ENCODE results near the gene EIF4E. TPM values are rescaled to one million over a fixed set of nuclear protein-coding genes. Genes with fewer than 3 reads are reported as not detected.

Gene EIF4E
- total and polyA plus RNA-seq, 4 donors = 10.4 to 121 (median 57.8) TPM

GRCh38 chr4:98861100-98861884, 67.6 kb downstream of the EIF4E start:
- no peak for TF ChIP-seq CTCF (IDR thresholded peaks at IDR 0.05; ENCODE audit: control extremely low read depth, extremely low read depth)
- 77 to 85% methylated on average over 3 of the region's 3 CpGs for WGBS, 2 donors
- H3K4me1 ChIP-seq (ENCODE audit: control insufficient read depth in 5 of 5, insufficient read depth in 5 of 5, low read length in 5 of 5) = peaks cover 0 to 9% (median 0%) of the 10 kb centered on the region in 5 donors
- no peak overlapping the region for H3K4me3 ChIP-seq
- no peak overlapping the region for H3K27ac ChIP-seq (ENCODE audit: low read depth in 1 of 2, low read length in 1 of 2)
- no peaks in the 10 kb centered on the region for H3K27me3 ChIP-seq (ENCODE audit: control insufficient read depth in 3 of 3, insufficient read depth in 3 of 3, low read length in 2 of 3)
- no peak for DNase-seq
- no peaks in the 10 kb centered on the region for H3K9me3 ChIP-seq (ENCODE audit: control insufficient read depth in 4 of 4, insufficient read depth in 3 of 4, low read length in 3 of 4)
- ATAC-seq (ENCODE audit: insufficient read depth, low FRiP score) = no peak
- no peak overlapping the region for H3K9ac ChIP-seq (ENCODE audit: insufficient read depth in 1 of 2, low read length in 2 of 2)
- no peaks in the 10 kb centered on the region for H3K36me3 ChIP-seq (ENCODE audit: control insufficient read depth in 4 of 4, insufficient read depth in 4 of 4, low read length in 4 of 4)

GRCh38 chr4:98851806-98852205, 77.1 kb downstream of the EIF4E start:
- Histone ChIP-seq H3K27ac (ENCODE audit: low read depth in 1 of 2, low read length in 1 of 2) (no peak overlapping the region), H3K36me3 (ENCODE audit: control insufficient read depth in 4 of 4, insufficient read depth in 4 of 4, low read length in 4 of 4) (no peaks in the 10 kb centered on the region), H3K4me3 (no peak overlapping the region), H3K9me3 (ENCODE audit: control insufficient read depth in 4 of 4, insufficient read depth in 3 of 4, low read length in 3 of 4) (peaks cover 0 to 2% (median 0%) of the 10 kb centered on the region in 4 donors), H3K9ac (ENCODE audit: insufficient read depth in 1 of 2, low read length in 2 of 2) (no peak overlapping the region), H3K4me1 (ENCODE audit: control insufficient read depth in 5 of 5, insufficient read depth in 5 of 5, low read length in 5 of 5) (no peaks in the 10 kb centered on the region), H3K27me3 (ENCODE audit: control insufficient read depth in 3 of 3, insufficient read depth in 3 of 3, low read length in 2 of 3) (no peaks in the 10 kb centered on the region)
- WGBS, 2 donors = 73 to 83% methylated on average over 3 of the region's 3 CpGs
- ATAC-seq (ENCODE audit: insufficient read depth, low FRiP score) (no peak), DNase-seq (no peak)
- TF ChIP-seq CTCF (IDR thresholded peaks at IDR 0.05; ENCODE audit: control extremely low read depth, extremely low read depth) = no peak

- Histone ChIP-seq H3K4me1 (ENCODE audit: control insufficient read depth in 5 of 5, insufficient read depth in 5 of 5, low read length in 5 of 5) (no peaks in the 10 kb centered on the region), H3K9me3 (ENCODE audit: control insufficient read depth in 4 of 4, insufficient read depth in 3 of 4, low read length in 3 of 4) (peaks cover 0 to 2% (median 0%) of the 10 kb centered on the region in 4 donors), H3K27ac (ENCODE audit: low read depth in 1 of 2, low read length in 1 of 2) (no peak overlapping the region), H3K27me3 (ENCODE audit: control insufficient read depth in 3 of 3, insufficient read depth in 3 of 3, low read length in 2 of 3) (no peaks in the 10 kb centered on the region), H3K9ac (ENCODE audit: insufficient read depth in 1 of 2, low read length in 2 of 2) (no peak overlapping the region), H3K36me3 (ENCODE audit: control insufficient read depth in 4 of 4, insufficient read depth in 4 of 4, low read length in 4 of 4) (no peaks in the 10 kb centered on the region), H3K4me3 (no peak overlapping the region)
- no peak for DNase-seq
- ATAC-seq (ENCODE audit: insufficient read depth, low FRiP score) = no peak
- TF ChIP-seq CTCF (IDR thresholded peaks at IDR 0.05; ENCODE audit: control extremely low read depth, extremely low read depth) = no peak
Observed at GRCh38 chr4:98850937-98851336, 78.0 kb downstream of the EIF4E start.
